Endothelial cell of umbilical vein (primary cell): ENCODE results near the gene CCBE1.

Experiments
- EZH2 ChIP-seq: IDR thresholded peaks from 2 replicates; pipeline ENCODE4 v1.6.1; 2012; ENCODE audit warnings: borderline replicate concordance, low read depth, mild to moderate bottlenecking, moderate library complexity, low read length, inconsistent platforms; ENCODE audit not compliant: severe bottlenecking
- MYC ChIP-seq: IDR thresholded peaks from one replicate; pipeline ENCODE4 v1.6.1; 2011; ENCODE audit warnings: mild to moderate bottlenecking, low read depth, low read length
- POLR2A ChIP-seq: IDR thresholded peaks from 2 replicates; pipeline ENCODE4 v1.6.1; 2012; ENCODE audit warnings: low read depth, mild to moderate bottlenecking, control low read depth, low read length
- POLR2AphosphoS5 ChIP-seq: IDR thresholded peaks from 2 replicates; pipeline ENCODE4 v1.6.1; 2012; ENCODE audit warnings: low read depth, mild to moderate bottlenecking, control low read depth, low read length, moderate library complexity; ENCODE audit not compliant: insufficient read depth
- TF ChIP-seq, protein P1 (sequence below), 2 donors: IDR thresholded peaks; 1 replicate in 1 of 2; 2 replicates in 1 of 2; pipeline ENCODE4 v1.5.1; 2011; ENCODE audit warnings: low read length in 2 of 2, mild to moderate bottlenecking in 2 of 2, moderate library complexity in 2 of 2, control low read depth in 1 of 2, inconsistent platforms in 1 of 2, low read depth in 1 of 2; ENCODE audit not compliant: insufficient read depth in 1 of 2; ENCODE audit errors: extremely low read depth in 1 of 2
- TF ChIP-seq, protein P2 (sequence below): IDR thresholded peaks from 2 replicates; pipeline ENCODE4 v1.6.1; 2011; ENCODE audit not compliant: insufficient read depth, insufficient read length

GRCh38 chr18:59446012-59446411 lies 251.2 kb downstream of the CCBE1 start:
- TF ChIP-seq, protein P1, sequence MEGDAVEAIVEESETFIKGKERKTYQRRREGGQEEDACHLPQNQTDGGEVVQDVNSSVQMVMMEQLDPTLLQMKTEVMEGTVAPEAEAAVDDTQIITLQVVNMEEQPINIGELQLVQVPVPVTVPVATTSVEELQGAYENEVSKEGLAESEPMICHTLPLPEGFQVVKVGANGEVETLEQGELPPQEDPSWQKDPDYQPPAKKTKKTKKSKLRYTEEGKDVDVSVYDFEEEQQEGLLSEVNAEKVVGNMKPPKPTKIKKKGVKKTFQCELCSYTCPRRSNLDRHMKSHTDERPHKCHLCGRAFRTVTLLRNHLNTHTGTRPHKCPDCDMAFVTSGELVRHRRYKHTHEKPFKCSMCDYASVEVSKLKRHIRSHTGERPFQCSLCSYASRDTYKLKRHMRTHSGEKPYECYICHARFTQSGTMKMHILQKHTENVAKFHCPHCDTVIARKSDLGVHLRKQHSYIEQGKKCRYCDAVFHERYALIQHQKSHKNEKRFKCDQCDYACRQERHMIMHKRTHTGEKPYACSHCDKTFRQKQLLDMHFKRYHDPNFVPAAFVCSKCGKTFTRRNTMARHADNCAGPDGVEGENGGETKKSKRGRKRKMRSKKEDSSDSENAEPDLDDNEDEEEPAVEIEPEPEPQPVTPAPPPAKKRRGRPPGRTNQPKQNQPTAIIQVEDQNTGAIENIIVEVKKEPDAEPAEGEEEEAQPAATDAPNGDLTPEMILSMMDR (IDR thresholded peaks at IDR 0.05; ENCODE audit: extremely low read depth in 1 of 2, insufficient read depth in 1 of 2, low read depth in 1 of 2, low read length in 2 of 2): no peak
- TF ChIP-seq MYC (no peak), POLR2A (no peak), EZH2 (no peak), POLR2AphosphoS5 (no peak)
- TF ChIP-seq, protein P2, sequence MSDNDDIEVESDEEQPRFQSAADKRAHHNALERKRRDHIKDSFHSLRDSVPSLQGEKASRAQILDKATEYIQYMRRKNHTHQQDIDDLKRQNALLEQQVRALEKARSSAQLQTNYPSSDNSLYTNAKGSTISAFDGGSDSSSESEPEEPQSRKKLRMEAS: no peak
